PFSK-1 (cell line): Measurements from ENCODE around the gene CFAP61.

Source experiments
- FOXP2 ChIP-seq: optimal IDR thresholded peaks from 2 replicates; pipeline ENCODE3; 2011; ENCODE audit warnings: borderline replicate concordance, control low read depth, inconsistent platforms; ENCODE audit not compliant: insufficient read depth; ENCODE audit errors: extremely low read length, extremely low read depth
- POLR2AphosphoS5 ChIP-seq: IDR thresholded peaks from 2 replicates; pipeline ENCODE4 v1.6.1; 2012; ENCODE audit warnings: low read depth, mild to moderate bottlenecking, control low read depth, low read length, moderate library complexity
- REST ChIP-seq, 2 experiments: IDR thresholded peaks; 2 replicates each; pipeline versions ENCODE4 v1.6.1 to v1.8.0; 2011 to 2012; ENCODE audit warnings: low read depth in 2 of 2, low read length in 2 of 2, control low read depth in 1 of 2, inconsistent platforms in 1 of 2, mild to moderate bottlenecking in 1 of 2, moderate library complexity in 1 of 2; ENCODE audit not compliant: insufficient read depth in 1 of 2
- SIN3A ChIP-seq: IDR thresholded peaks from 2 replicates; pipeline ENCODE4 v1.6.1; 2012; ENCODE audit warnings: mild to moderate bottlenecking, low read length, moderate library complexity, borderline replicate concordance; ENCODE audit not compliant: insufficient read depth
- TAF1 ChIP-seq: IDR thresholded peaks from 2 replicates; pipeline ENCODE4 v1.6.1; 2012; ENCODE audit warnings: low read length, control low read depth, borderline replicate concordance; ENCODE audit not compliant: insufficient read depth

CFAP61 gene

GRCh38 chr20:20102716-20103258, 50.5 kb downstream of the CFAP61 start:
- no peak for TF ChIP-seq REST (IDR thresholded peaks at IDR 0.05; ENCODE audit: insufficient read depth in 1 of 2, low read depth in 2 of 2, low read length in 2 of 2)
- no peak for TF ChIP-seq TAF1
- no peak for TF ChIP-seq SIN3A
- no peak for TF ChIP-seq POLR2AphosphoS5
- TF ChIP-seq FOXP2, result no peak

GRCh38 chr20:20103486-20103885, 51.2 kb downstream of the CFAP61 start:
- TF ChIP-seq POLR2AphosphoS5 (no peak), FOXP2 (no peak), TAF1 (no peak), SIN3A (no peak), REST (IDR thresholded peaks at IDR 0.05; ENCODE audit: insufficient read depth in 1 of 2, low read depth in 2 of 2, low read length in 2 of 2) (no peak)

GRCh38 chr20:20130399-20130798, 78.1 kb downstream of the CFAP61 start:
- TF ChIP-seq REST (IDR thresholded peaks at IDR 0.05; ENCODE audit: insufficient read depth in 1 of 2, low read depth in 2 of 2, low read length in 2 of 2) (no peak), SIN3A (no peak), POLR2AphosphoS5 (no peak), FOXP2 (no peak), TAF1 (no peak)

GRCh38 chr20:20134941-20135575, 82.7 kb downstream of the CFAP61 start:
- TF ChIP-seq REST (IDR thresholded peaks at IDR 0.05; ENCODE audit: insufficient read depth in 1 of 2, low read depth in 2 of 2, low read length in 2 of 2), result no peak
- no peak for TF ChIP-seq FOXP2

- TF ChIP-seq REST (IDR thresholded peaks at IDR 0.05; ENCODE audit: insufficient read depth in 1 of 2, low read depth in 2 of 2, low read length in 2 of 2) (no peak), TAF1 (no peak), FOXP2 (no peak), SIN3A (no peak), POLR2AphosphoS5 (no peak)
Measured at GRCh38 chr20:20136313-20136712, 84.0 kb downstream of the CFAP61 start.
